ENCODE results near the gene CD82. TPM values are rescaled to one million over a fixed set of nuclear protein-coding genes. Genes with fewer than 3 reads are reported as not detected.

The CD82 gene
- polyA plus RNA-seq, 1 donor (not counting 4 experiments of a cell fraction or from before 2014, with no cell fraction given): 118 TPM

GRCh38 chr11:44634401-44635281 lies 69.2 kb downstream of the CD82 start:
- no peaks in the 10 kb centered on the region for H3K9me1 ChIP-seq (ENCODE audit: control insufficient read depth, extremely low read depth, insufficient read depth, low read length)

DNA sequence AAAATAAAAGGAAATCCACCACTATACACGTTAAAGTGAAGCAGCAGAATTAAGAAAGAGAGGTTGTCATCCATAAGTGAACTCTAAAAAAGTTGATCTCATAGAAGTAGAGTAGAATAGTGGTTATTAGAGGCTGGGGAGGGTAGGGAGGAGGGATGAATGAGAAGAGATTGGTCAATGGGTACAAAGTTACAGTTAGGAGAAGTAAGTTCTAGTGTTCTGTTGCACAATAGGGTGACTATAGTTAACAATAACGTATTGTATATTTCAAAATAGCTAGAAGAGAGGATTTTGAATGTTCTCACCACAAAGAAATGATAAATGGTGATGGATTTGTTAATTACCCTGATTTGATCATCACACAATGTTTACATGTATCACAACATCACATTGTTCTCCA lies 72.0 kb downstream of the CD82 start:
- no peaks in the 10 kb centered on the region for H4K20me1 ChIP-seq (ENCODE audit: control insufficient read depth, extremely low read depth, insufficient read depth, low read length)
- H3K4me3 ChIP-seq (ENCODE audit: control insufficient read depth in 2 of 3, extremely low read depth in 1 of 3, insufficient read depth in 2 of 3, low read depth in 1 of 3, low read length in 3 of 3): no peak overlapping the region
- TF ChIP-seq EZH2 (IDR thresholded peaks at IDR 0.05; ENCODE audit: low read length) (no peak), CTCF (optimal IDR thresholded peaks at IDR 0.05 in 1 of 3, IDR thresholded peaks at IDR 0.05 in 1 of 3, conservative IDR thresholded peaks at IDR 0.05 in 1 of 3; ENCODE audit: extremely low read depth in 1 of 3, insufficient read depth in 2 of 3, low read length in 3 of 3) (no peak)
- H3K9me1 ChIP-seq (ENCODE audit: control insufficient read depth, extremely low read depth, insufficient read depth, low read length): no peaks in the 10 kb centered on the region
- H3K4me1 ChIP-seq (ENCODE audit: control insufficient read depth, extremely low read depth, insufficient read depth, low read length): peaks cover 8% of the 10 kb centered on the region
- no peaks in the 10 kb centered on the region for H3K9me3 ChIP-seq (ENCODE audit: control insufficient read depth, low read depth, low read length)
- no peaks in the 10 kb centered on the region for H3K36me3 ChIP-seq (ENCODE audit: control insufficient read depth in 2 of 2, extremely low read depth in 1 of 2, insufficient read depth in 2 of 2, low read length in 2 of 2)
- H3K79me2 ChIP-seq (ENCODE audit: control insufficient read depth, insufficient read depth, low read length): no peaks in the 10 kb centered on the region
- peaks cover 8% of the 10 kb centered on the region for H3K27me3 ChIP-seq (ENCODE audit: control insufficient read depth, extremely low read depth, insufficient read depth, low read length)
- H3K27ac ChIP-seq (ENCODE audit: control insufficient read depth, insufficient read depth, low read length): no peak overlapping the region
- H3K4me2 ChIP-seq (ENCODE audit: control insufficient read depth, extremely low read depth, insufficient read depth, low read depth, low read length): no peak overlapping the region
- dilution Hi-C loops (cut with MboI; ENCODE audit: extremely low pct_ligation_motif_present, low sequenced_read_pairs): loop anchor here (25.0 kb wide), 1 partner anchor 250 kb away; no protein-coding TSS in a partner anchor
- H2AFZ ChIP-seq (ENCODE audit: control insufficient read depth, low read length): no peak overlapping the region
- no peak overlapping the region for H3K9ac ChIP-seq (ENCODE audit: control insufficient read depth, extremely low read depth, insufficient read depth, low read length)
- DNase-seq (ENCODE audit: low read depth, low spot score) (no peak), FAIRE-seq (no peak)

More at GRCh38 chr11:44634401-44635281, 69.2 kb downstream of the CD82 start:
- peaks cover 11% of the 10 kb centered on the region for H3K27me3 ChIP-seq (ENCODE audit: control insufficient read depth, extremely low read depth, insufficient read depth, low read length)
- dilution Hi-C loops (cut with MboI; ENCODE audit: extremely low pct_ligation_motif_present, low sequenced_read_pairs): loop anchor here (25.0 kb wide), 1 partner anchor 253 kb away; no protein-coding TSS in a partner anchor
- no peak for FAIRE-seq
- H3K27ac ChIP-seq (ENCODE audit: control insufficient read depth, insufficient read depth, low read length): no peak overlapping the region
- no peaks in the 10 kb centered on the region for H4K20me1 ChIP-seq (ENCODE audit: control insufficient read depth, extremely low read depth, insufficient read depth, low read length)
- no peak overlapping the region for H3K4me3 ChIP-seq (ENCODE audit: control insufficient read depth in 2 of 3, extremely low read depth in 1 of 3, insufficient read depth in 2 of 3, low read depth in 1 of 3, low read length in 3 of 3)
- no peak for TF ChIP-seq CTCF (optimal IDR thresholded peaks at IDR 0.05 in 1 of 3, IDR thresholded peaks at IDR 0.05 in 1 of 3, conservative IDR thresholded peaks at IDR 0.05 in 1 of 3; ENCODE audit: extremely low read depth in 1 of 3, insufficient read depth in 2 of 3, low read length in 3 of 3)
- no peak for TF ChIP-seq EZH2 (IDR thresholded peaks at IDR 0.05; ENCODE audit: low read length)
- H3K36me3 ChIP-seq (ENCODE audit: control insufficient read depth in 2 of 2, extremely low read depth in 1 of 2, insufficient read depth in 2 of 2, low read length in 2 of 2): no peaks in the 10 kb centered on the region
- no peak overlapping the region for H3K4me2 ChIP-seq (ENCODE audit: control insufficient read depth, extremely low read depth, insufficient read depth, low read depth, low read length)
- no peaks in the 10 kb centered on the region for H3K9me3 ChIP-seq (ENCODE audit: control insufficient read depth, low read depth, low read length)
- H2AFZ ChIP-seq (ENCODE audit: control insufficient read depth, low read length): no peak overlapping the region
- no peaks in the 10 kb centered on the region for H3K79me2 ChIP-seq (ENCODE audit: control insufficient read depth, insufficient read depth, low read length)
- no peak overlapping the region for H3K9ac ChIP-seq (ENCODE audit: control insufficient read depth, extremely low read depth, insufficient read depth, low read length)
- DNase-seq (ENCODE audit: low read depth, low spot score): peak; percentile 26
- H3K4me1 ChIP-seq (ENCODE audit: control insufficient read depth, extremely low read depth, insufficient read depth, low read length): peaks cover 8% of the 10 kb centered on the region
